Tibial nerve (tissue), 4 donors: ENCODE results near the gene GALNT10.

Experiments used
- EP300 ChIP-seq, 2 donors: sonication (generic); formaldehyde crosslinking; IDR thresholded peaks; one replicate each; pipeline ENCODE4 v1.6.1; 2017; ENCODE audit warnings: antibody characterized with exemption in 2 of 2, mild to moderate bottlenecking in 1 of 2
- TF ChIP-seq, protein P1 (sequence below), 5 experiments: fragments of 200-600 bp in 3 of 5; fragments of 450-650 bp in 2 of 5; sonication (generic) in 3 of 5; IDR thresholded peaks; one replicate each; pipeline ENCODE4 v1.5.1; 2016 to 2019; ENCODE audit warnings: antibody characterized with exemption in 5 of 5, mild to moderate bottlenecking in 3 of 5, moderate library complexity in 2 of 5

DNA sequence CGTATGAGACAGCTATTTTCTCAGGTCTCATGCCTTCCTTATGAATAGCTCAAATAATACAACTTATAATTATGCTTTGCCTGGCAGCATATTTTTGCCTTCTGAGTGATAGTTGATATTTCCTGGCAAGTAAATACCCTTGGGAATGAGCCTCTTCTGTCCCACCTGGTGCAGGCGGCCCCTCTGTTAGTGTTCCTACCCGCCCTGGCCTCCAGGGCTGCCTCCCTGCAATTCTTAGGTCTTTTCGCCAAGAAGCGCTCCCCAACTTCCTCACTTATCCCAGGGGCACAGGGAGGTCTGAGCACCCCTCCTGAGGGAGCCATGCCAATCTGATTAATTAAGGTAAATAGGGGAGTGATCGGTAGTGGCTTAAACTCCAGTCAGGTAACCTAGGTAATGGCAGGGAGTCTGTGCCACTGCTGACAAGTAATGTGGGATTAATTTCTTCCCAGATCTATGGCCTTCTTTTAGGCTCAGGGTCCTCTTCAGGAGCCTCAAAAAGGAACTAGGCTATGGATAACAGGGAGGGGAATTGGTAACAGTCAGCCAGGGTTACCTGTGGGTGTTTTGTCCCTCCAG lies 81.5 kb downstream of the GALNT10 start:
- TF ChIP-seq, protein P1, sequence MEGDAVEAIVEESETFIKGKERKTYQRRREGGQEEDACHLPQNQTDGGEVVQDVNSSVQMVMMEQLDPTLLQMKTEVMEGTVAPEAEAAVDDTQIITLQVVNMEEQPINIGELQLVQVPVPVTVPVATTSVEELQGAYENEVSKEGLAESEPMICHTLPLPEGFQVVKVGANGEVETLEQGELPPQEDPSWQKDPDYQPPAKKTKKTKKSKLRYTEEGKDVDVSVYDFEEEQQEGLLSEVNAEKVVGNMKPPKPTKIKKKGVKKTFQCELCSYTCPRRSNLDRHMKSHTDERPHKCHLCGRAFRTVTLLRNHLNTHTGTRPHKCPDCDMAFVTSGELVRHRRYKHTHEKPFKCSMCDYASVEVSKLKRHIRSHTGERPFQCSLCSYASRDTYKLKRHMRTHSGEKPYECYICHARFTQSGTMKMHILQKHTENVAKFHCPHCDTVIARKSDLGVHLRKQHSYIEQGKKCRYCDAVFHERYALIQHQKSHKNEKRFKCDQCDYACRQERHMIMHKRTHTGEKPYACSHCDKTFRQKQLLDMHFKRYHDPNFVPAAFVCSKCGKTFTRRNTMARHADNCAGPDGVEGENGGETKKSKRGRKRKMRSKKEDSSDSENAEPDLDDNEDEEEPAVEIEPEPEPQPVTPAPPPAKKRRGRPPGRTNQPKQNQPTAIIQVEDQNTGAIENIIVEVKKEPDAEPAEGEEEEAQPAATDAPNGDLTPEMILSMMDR (IDR thresholded peaks at IDR 0.05): no peak
- TF ChIP-seq EP300 (IDR thresholded peaks at IDR 0.05): no peak
